Middle frontal gyrus (tissue), 1 donor: Measurements from ENCODE around the gene TLCD3A.
"Not testable (repeated sequence)": the region's sequence is repeated elsewhere in the genome, so short reads cannot be mapped to it uniquely, and the experiment has no call there.

Source experiments
- DNase-seq: peaks from one replicate; pipeline ENCODE4 v3.0.0-alpha.2; 2015; ENCODE audit warnings: low spot score; ENCODE audit errors: extremely low spot score

The TLCD3A gene

GRCh38 chr17:732067-732901, at the start of gene TLCD3A:
Gene TLCD3A (plus strand): TSS chr17:732596. CDS start chr17:732648, 52 bp downstream.
- DNase-seq = no peak

- no peak for DNase-seq
Measured at GRCh38 chr17:683040-683439, 49.4 kb upstream of the TLCD3A start.

GRCh38 chr17:683499-684254, 48.7 kb upstream of the TLCD3A start:
- DNase-seq = no peak

GRCh38 chr17:685006-685405, 47.4 kb upstream of the TLCD3A start:
- no peak for DNase-seq

- DNase-seq = no peak
Measured at GRCh38 chr17:688100-688989, 44.1 kb upstream of the TLCD3A start.

- DNase-seq = no peak
Measured at GRCh38 chr17:689556-690275, 42.7 kb upstream of the TLCD3A start.

- DNase-seq = no peak
Measured at GRCh38 chr17:690361-690760, 42.0 kb upstream of the TLCD3A start.

GRCh38 chr17:691423-691822, 41.0 kb upstream of the TLCD3A start:
- no peak for DNase-seq

GRCh38 chr17:692116-692515, 40.3 kb upstream of the TLCD3A start:
- DNase-seq = no peak

- no peak for DNase-seq
Measured at GRCh38 chr17:693791-694638, 38.4 kb upstream of the TLCD3A start.

GRCh38 chr17:696369-696768, 36.0 kb upstream of the TLCD3A start:
- DNase-seq = no peak

- DNase-seq = no peak
Measured at GRCh38 chr17:697682-698081, 34.7 kb upstream of the TLCD3A start.

GRCh38 chr17:698096-698495, 34.3 kb upstream of the TLCD3A start:
- DNase-seq = not testable (repeated sequence)

- no peak for DNase-seq
Measured at GRCh38 chr17:699345-699744, 33.1 kb upstream of the TLCD3A start.

- no peak for DNase-seq
Measured at GRCh38 chr17:700504-701094, 31.8 kb upstream of the TLCD3A start.

GRCh38 chr17:703081-703875, 29.1 kb upstream of the TLCD3A start:
- DNase-seq = no peak

- DNase-seq = no peak
Measured at GRCh38 chr17:704111-704864, 28.1 kb upstream of the TLCD3A start.

- no peak for DNase-seq
Measured at GRCh38 chr17:705011-705410, 27.4 kb upstream of the TLCD3A start.
